GM18868 (cell line): ENCODE data around the gene MLLT1.

ENCODE experiments used
- ATAC-seq: cut with Tn5 transposase; IDR thresholded peaks from one replicate; pipeline ENCODE4 v1.9.1; 2021; ENCODE audit warnings: mild to moderate bottlenecking, moderate library complexity; ENCODE audit not compliant: unreplicated experiment

MLLT1 gene

GRCh38 chr19:6212403-6213265 lies 67.1 kb downstream of the MLLT1 start:
- ATAC-seq = no peak

- ATAC-seq = no peak
Measured at GRCh38 chr19:6211632-6212402, 68.0 kb downstream of the MLLT1 start.

GRCh38 chr19:6210721-6211600 lies 68.8 kb downstream of the MLLT1 start:
- no peak for ATAC-seq

GRCh38 chr19:6210091-6210490 lies 69.7 kb downstream of the MLLT1 start:
- ATAC-seq = no peak

- no peak for ATAC-seq
Measured at GRCh38 chr19:6209680-6210079, 70.1 kb downstream of the MLLT1 start.

GRCh38 chr19:6209233-6209632 lies 70.5 kb downstream of the MLLT1 start:
- no peak for ATAC-seq

GRCh38 chr19:6204866-6205723 lies 74.7 kb downstream of the MLLT1 start:
- ATAC-seq = no peak

- no peak for ATAC-seq
Measured at GRCh38 chr19:6204212-6204611, 75.6 kb downstream of the MLLT1 start.

- ATAC-seq = peak; percentile 80
Measured at GRCh38 chr19:6199240-6199994, 80.4 kb downstream of the MLLT1 start.

- ATAC-seq = no peak
Measured at GRCh38 chr19:6198896-6199239, 80.9 kb downstream of the MLLT1 start.

GRCh38 chr19:6196361-6196760 lies 83.4 kb downstream of the MLLT1 start:
- ATAC-seq = no peak

- no peak for ATAC-seq
Measured at GRCh38 chr19:6188811-6189210, 91.0 kb downstream of the MLLT1 start.

- no peak for ATAC-seq
Measured at GRCh38 chr19:6187374-6187773, 92.4 kb downstream of the MLLT1 start.

GRCh38 chr19:6185835-6186834 lies 93.6 kb downstream of the MLLT1 start:
- no peak for ATAC-seq

GRCh38 chr19:6185093-6185834 lies 94.5 kb downstream of the MLLT1 start:
- ATAC-seq = no peak

- ATAC-seq = no peak
Measured at GRCh38 chr19:6181119-6181518, 98.7 kb downstream of the MLLT1 start.

- ATAC-seq = no peak
Measured at GRCh38 chr19:6173190-6173589, 106.6 kb downstream of the MLLT1 start.
